Astrocyte (in vitro differentiated cells and primary cell): Measurements from ENCODE around the gene F11. TPM values are rescaled to one million over a fixed set of nuclear protein-coding genes. Genes with fewer than 3 reads are reported as not detected.

Experiments used
- DNase-seq: peaks from one replicate; pipeline ENCODE4 v3.0.0-alpha.2; 2010; ENCODE audit warnings: low read depth
- FAIRE-seq: peaks from 2 replicates; lab custom pipeline; 2011; peaks lifted over from hg19 to GRCh38; lab: Jason Lieb, UNC
- H2AFZ ChIP-seq: 2 replicates; pipeline ENCODE4 v1.6.0; 2012; ENCODE audit warnings: low read depth, low read length, inconsistent platforms
- H3K27ac ChIP-seq: 2 replicates; pipeline ENCODE4 v1.5.1; 2011; ENCODE audit warnings: low read depth, low read length, inconsistent platforms
- H3K27me3 ChIP-seq: 2 replicates; pipeline ENCODE4 v1.6.0; 2011; ENCODE audit warnings: low read length, inconsistent platforms; ENCODE audit not compliant: insufficient read depth
- H3K36me3 ChIP-seq: 2 replicates; pipeline ENCODE4 v1.5.1; 2011; ENCODE audit warnings: low read length, inconsistent platforms; ENCODE audit not compliant: insufficient read depth
- H3K4me1 ChIP-seq: 2 replicates; pipeline ENCODE4 v1.5.1; 2011; ENCODE audit warnings: low read length, inconsistent platforms; ENCODE audit not compliant: insufficient read depth
- H3K4me2 ChIP-seq: 2 replicates; pipeline ENCODE4 v1.6.0; 2012; ENCODE audit warnings: low read length, inconsistent platforms
- H3K4me3 ChIP-seq: 2 replicates; pipeline ENCODE4 v1.5.1; 2011; ENCODE audit warnings: low read depth, mild to moderate bottlenecking, low read length, inconsistent platforms; ENCODE audit not compliant: insufficient read depth
- H3K79me2 ChIP-seq: 2 replicates; pipeline ENCODE4 v1.6.0; 2012; ENCODE audit warnings: mild to moderate bottlenecking, low read length, inconsistent platforms; ENCODE audit not compliant: insufficient read depth
- H3K9ac ChIP-seq: 2 replicates; pipeline ENCODE4 v1.6.0; 2012; ENCODE audit warnings: mild to moderate bottlenecking, low read length, inconsistent platforms
- H3K9me3 ChIP-seq: 2 replicates; pipeline ENCODE4 v1.5.1; 2012; ENCODE audit warnings: low read depth, mild to moderate bottlenecking, low read length, inconsistent platforms; ENCODE audit not compliant: insufficient read depth
- H4K20me1 ChIP-seq: 2 replicates; pipeline ENCODE4 v1.6.0; 2012; ENCODE audit warnings: low read length, inconsistent platforms; ENCODE audit not compliant: insufficient read depth
- H3K27ac Mint-ChIP-seq: one replicate; pipeline ENCODE4 v1.8.0; 2021; ENCODE audit warnings: mild to moderate bottlenecking, mixed read lengths; ENCODE audit not compliant: unreplicated experiment
- H3K27me3 Mint-ChIP-seq: one replicate; pipeline ENCODE4 v1.8.0; 2021; ENCODE audit warnings: low read depth, mixed read lengths; ENCODE audit not compliant: unreplicated experiment
- H3K36me3 Mint-ChIP-seq: one replicate; pipeline ENCODE4 v1.8.0; 2021; ENCODE audit warnings: low read depth, mixed read lengths; ENCODE audit not compliant: unreplicated experiment
- H3K4me1 Mint-ChIP-seq: one replicate; pipeline ENCODE4 v1.8.0; 2021; ENCODE audit warnings: low read depth, mixed read lengths; ENCODE audit not compliant: unreplicated experiment
- H3K4me3 Mint-ChIP-seq: one replicate; pipeline ENCODE4 v1.8.0; 2021; ENCODE audit warnings: mild to moderate bottlenecking, moderate library complexity, mixed read lengths; ENCODE audit not compliant: unreplicated experiment
- H3K9me3 Mint-ChIP-seq: one replicate; pipeline ENCODE4 v1.8.0; 2021; ENCODE audit warnings: mild to moderate bottlenecking, mixed read lengths; ENCODE audit not compliant: unreplicated experiment
- EZH2 ChIP-seq: IDR thresholded peaks from 2 replicates; pipeline ENCODE4 v1.6.1; 2012; ENCODE audit warnings: mild to moderate bottlenecking, low read length, inconsistent platforms; ENCODE audit not compliant: insufficient read depth
- total RNA-seq: library from RNA; stranded (reverse); gene quantifications from 2 replicates; pipeline ENCODE4 v1.2.1, GENCODE V29; 2021
- TF ChIP-seq, protein P1 (sequence below): IDR thresholded peaks from 2 replicates; pipeline ENCODE4 v1.5.1; 2011; ENCODE audit warnings: low read depth, mild to moderate bottlenecking, inconsistent platforms, low read length, moderate library complexity; ENCODE audit not compliant: insufficient read depth

F11 gene
- total RNA-seq, 1 donor from 2014 or later = not detected

DNA sequence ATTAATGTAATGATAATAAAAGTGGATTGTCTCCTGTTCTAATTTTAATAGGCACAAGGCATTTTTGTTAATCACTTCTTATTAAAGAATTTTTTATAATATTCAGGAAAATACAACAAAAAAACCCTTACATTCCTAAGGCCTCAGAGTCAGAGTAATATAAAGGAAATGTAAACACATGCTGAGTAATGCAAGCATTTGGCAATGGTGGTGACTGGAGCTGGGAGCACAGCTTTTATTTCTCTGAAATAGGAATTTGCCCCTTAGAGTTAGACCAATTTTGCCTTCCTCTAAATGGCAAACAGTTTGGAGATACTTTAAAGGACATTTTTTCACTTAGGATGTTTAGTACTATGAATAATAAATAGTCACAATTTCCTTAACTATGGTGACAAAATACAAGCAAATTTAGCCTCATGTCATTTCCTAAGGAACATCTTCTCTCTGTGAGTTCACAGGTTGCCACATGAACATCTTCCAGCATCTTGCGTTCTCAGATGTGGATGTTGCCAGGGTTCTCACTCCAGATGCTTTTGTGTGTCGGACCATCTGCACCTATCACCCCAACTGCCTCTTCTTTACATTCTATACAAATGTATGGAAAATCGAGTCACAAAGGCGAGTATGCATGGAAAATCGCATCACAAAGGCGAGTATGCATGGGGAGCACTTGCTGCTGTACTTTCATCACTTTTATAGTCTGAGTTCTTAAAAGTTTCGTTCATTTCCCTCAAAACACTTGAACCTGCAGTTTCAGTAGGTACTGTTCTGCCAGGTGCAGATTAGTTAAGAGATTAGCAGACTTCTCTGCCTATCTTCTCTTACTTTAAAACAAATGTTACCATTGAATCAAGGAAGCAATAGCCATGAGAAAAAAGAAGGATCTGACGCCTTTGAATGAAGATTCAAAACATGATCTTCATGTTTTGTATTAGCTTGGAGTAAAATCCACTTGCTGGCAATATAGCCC lies 15.9 kb upstream of the F11 start:
- no peak overlapping the region for H3K27ac Mint-ChIP-seq
- no peaks in the 10 kb centered on the region for H4K20me1 ChIP-seq
- no peak overlapping the region for H3K4me3 ChIP-seq
- no peaks in the 10 kb centered on the region for H3K4me1 ChIP-seq
- no peak overlapping the region for H2AFZ ChIP-seq
- no peak overlapping the region for H3K4me3 Mint-ChIP-seq
- H3K27me3 Mint-ChIP-seq = no peaks in the 10 kb centered on the region
- no peaks in the 10 kb centered on the region for H3K36me3 ChIP-seq
- FAIRE-seq (no peak), DNase-seq (peak; percentile 12)
- no peaks in the 10 kb centered on the region for H3K79me2 ChIP-seq
- H3K27ac ChIP-seq = no peak overlapping the region
- no peak overlapping the region for H3K9ac ChIP-seq
- TF ChIP-seq EZH2 = no peak
- TF ChIP-seq, protein P1, sequence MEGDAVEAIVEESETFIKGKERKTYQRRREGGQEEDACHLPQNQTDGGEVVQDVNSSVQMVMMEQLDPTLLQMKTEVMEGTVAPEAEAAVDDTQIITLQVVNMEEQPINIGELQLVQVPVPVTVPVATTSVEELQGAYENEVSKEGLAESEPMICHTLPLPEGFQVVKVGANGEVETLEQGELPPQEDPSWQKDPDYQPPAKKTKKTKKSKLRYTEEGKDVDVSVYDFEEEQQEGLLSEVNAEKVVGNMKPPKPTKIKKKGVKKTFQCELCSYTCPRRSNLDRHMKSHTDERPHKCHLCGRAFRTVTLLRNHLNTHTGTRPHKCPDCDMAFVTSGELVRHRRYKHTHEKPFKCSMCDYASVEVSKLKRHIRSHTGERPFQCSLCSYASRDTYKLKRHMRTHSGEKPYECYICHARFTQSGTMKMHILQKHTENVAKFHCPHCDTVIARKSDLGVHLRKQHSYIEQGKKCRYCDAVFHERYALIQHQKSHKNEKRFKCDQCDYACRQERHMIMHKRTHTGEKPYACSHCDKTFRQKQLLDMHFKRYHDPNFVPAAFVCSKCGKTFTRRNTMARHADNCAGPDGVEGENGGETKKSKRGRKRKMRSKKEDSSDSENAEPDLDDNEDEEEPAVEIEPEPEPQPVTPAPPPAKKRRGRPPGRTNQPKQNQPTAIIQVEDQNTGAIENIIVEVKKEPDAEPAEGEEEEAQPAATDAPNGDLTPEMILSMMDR = no peak
- H3K9me3 ChIP-seq = no peaks in the 10 kb centered on the region
- peaks cover 12% of the 10 kb centered on the region for H3K9me3 Mint-ChIP-seq
- no peaks in the 10 kb centered on the region for H3K4me1 Mint-ChIP-seq
- no peaks in the 10 kb centered on the region for H3K36me3 Mint-ChIP-seq
- H3K4me2 ChIP-seq = no peak overlapping the region
- H3K27me3 ChIP-seq = no peaks in the 10 kb centered on the region

DNA sequence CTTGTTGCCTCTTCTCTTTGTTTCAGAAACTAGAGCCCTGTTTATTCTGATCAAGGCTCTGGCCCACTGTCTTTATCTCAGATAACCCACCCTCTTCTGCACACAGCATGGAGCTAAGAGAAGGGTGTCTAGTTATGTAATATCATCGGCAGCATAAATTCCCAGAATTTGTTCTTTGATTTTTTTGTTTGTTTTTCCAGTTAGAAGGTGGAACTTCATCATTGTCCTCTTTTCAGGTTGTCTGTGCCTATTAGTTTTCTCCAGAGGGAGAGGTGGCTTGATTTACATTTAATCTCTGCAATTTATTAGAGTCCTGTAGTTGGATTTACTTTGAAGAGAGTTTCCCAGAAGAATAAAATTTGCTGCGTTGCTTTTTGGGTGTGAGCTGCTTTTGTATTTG lies 15.2 kb upstream of the F11 start:
- DNase-seq = no peak
- H3K9me3 ChIP-seq = no peaks in the 10 kb centered on the region
- no peak overlapping the region for H3K27ac Mint-ChIP-seq
- no peaks in the 10 kb centered on the region for H4K20me1 ChIP-seq
- no peaks in the 10 kb centered on the region for H3K79me2 ChIP-seq
- H3K9me3 Mint-ChIP-seq = peaks cover 8% of the 10 kb centered on the region
- H2AFZ ChIP-seq = no peak overlapping the region
- H3K4me2 ChIP-seq = no peak overlapping the region
- no peak overlapping the region for H3K4me3 ChIP-seq
- no peak overlapping the region for H3K27ac ChIP-seq
- TF ChIP-seq, protein P1 = no peak
- no peak for TF ChIP-seq EZH2
- no peak overlapping the region for H3K4me3 Mint-ChIP-seq
- H3K4me1 Mint-ChIP-seq = no peaks in the 10 kb centered on the region
- no peaks in the 10 kb centered on the region for H3K27me3 Mint-ChIP-seq
- H3K36me3 ChIP-seq = no peaks in the 10 kb centered on the region
- no peaks in the 10 kb centered on the region for H3K36me3 Mint-ChIP-seq
- no peaks in the 10 kb centered on the region for H3K4me1 ChIP-seq
- no peak for FAIRE-seq
- H3K27me3 ChIP-seq = no peaks in the 10 kb centered on the region
- H3K9ac ChIP-seq = no peak overlapping the region

DNA sequence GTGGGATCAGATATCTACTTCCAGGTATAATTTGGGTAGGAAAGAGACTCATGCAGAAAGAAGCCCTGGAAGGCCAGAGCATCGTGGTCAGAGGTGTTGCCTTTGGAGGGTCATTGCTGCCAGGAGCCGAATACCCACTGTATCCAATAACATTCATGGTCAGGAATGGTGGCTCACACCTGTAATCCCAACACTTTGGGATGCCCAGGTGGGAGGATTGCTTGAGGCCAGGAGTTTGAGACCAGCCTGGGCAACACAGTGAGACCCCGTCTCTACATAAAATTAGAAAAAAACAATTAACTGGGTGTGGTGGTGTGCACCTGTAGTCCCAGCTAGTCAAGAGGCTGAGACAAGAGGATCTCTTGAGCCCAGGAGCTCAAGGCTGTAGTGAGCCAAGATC lies 10.9 kb upstream of the F11 start:
- FAIRE-seq (no peak), DNase-seq (no peak)
- Histone ChIP-seq H3K27ac (no peak overlapping the region), H3K4me2 (no peak overlapping the region), H3K4me1 (no peaks in the 10 kb centered on the region), H3K4me3 (no peak overlapping the region), H4K20me1 (no peaks in the 10 kb centered on the region), H3K9me3 (no peaks in the 10 kb centered on the region), H3K9ac (no peak overlapping the region), H3K79me2 (no peaks in the 10 kb centered on the region), H3K27me3 (no peaks in the 10 kb centered on the region), H3K36me3 (no peaks in the 10 kb centered on the region), H2AFZ (no peak overlapping the region)
- Mint-ChIP-seq H3K4me1 (no peaks in the 10 kb centered on the region), H3K4me3 (no peak overlapping the region), H3K27ac (no peak overlapping the region), H3K9me3 (no peaks in the 10 kb centered on the region), H3K27me3 (no peaks in the 10 kb centered on the region), H3K36me3 (peaks cover 2% of the 10 kb centered on the region)
- TF ChIP-seq EZH2 = no peak
- TF ChIP-seq, protein P1 = no peak
